ENCODE results near the gene COL4A2. TPM values are rescaled to one million over a fixed set of nuclear protein-coding genes. Genes with fewer than 3 reads are reported as not detected.

COL4A2 gene
- total RNA-seq, 1 donor from 2014 or later: 332 TPM

GRCh38 chr13:110339975-110340550, 33.0 kb downstream of the COL4A2 start:
- no peak for DNase-seq (ENCODE audit: low spot score)

GRCh38 chr13:110340812-110341444, 33.8 kb downstream of the COL4A2 start:
- DNase-seq (ENCODE audit: low spot score): peak; percentile 82

GRCh38 chr13:110341445-110342244, 34.6 kb downstream of the COL4A2 start:
- DNase-seq (ENCODE audit: low spot score): peak; percentile 53

- DNase-seq (ENCODE audit: low spot score): no peak
Measured at GRCh38 chr13:110342474-110342873, 35.4 kb downstream of the COL4A2 start.

GRCh38 chr13:110343241-110343865, 36.3 kb downstream of the COL4A2 start:
- DNase-seq (ENCODE audit: low spot score): no peak

- no peak for DNase-seq (ENCODE audit: low spot score)
Measured at GRCh38 chr13:110344320-110344719, 37.2 kb downstream of the COL4A2 start.

- DNase-seq (ENCODE audit: low spot score): no peak
Measured at GRCh38 chr13:110345266-110345665, 38.2 kb downstream of the COL4A2 start.

GRCh38 chr13:110345701-110346100, 38.6 kb downstream of the COL4A2 start:
- DNase-seq (ENCODE audit: low spot score): no peak

GRCh38 chr13:110346661-110347067, 39.6 kb downstream of the COL4A2 start:
- DNase-seq (ENCODE audit: low spot score): no peak

GRCh38 chr13:110347088-110347487, 40.0 kb downstream of the COL4A2 start:
- no peak for DNase-seq (ENCODE audit: low spot score)

GRCh38 chr13:110347535-110348308, 40.6 kb downstream of the COL4A2 start:
- no peak for DNase-seq (ENCODE audit: low spot score)

GRCh38 chr13:110348309-110349105, 41.4 kb downstream of the COL4A2 start:
- DNase-seq (ENCODE audit: low spot score): no peak

GRCh38 chr13:110349239-110349638, 42.2 kb downstream of the COL4A2 start:
- DNase-seq (ENCODE audit: low spot score): no peak

- DNase-seq (ENCODE audit: low spot score): no peak
Measured at GRCh38 chr13:110350049-110350448, 43.0 kb downstream of the COL4A2 start.

GRCh38 chr13:110350509-110350908, 43.4 kb downstream of the COL4A2 start:
- no peak for DNase-seq (ENCODE audit: low spot score)

GRCh38 chr13:110351636-110352420, 44.7 kb downstream of the COL4A2 start:
- no peak for DNase-seq (ENCODE audit: low spot score)

GRCh38 chr13:110352735-110353134, 45.7 kb downstream of the COL4A2 start:
- DNase-seq (ENCODE audit: low spot score): no peak

GRCh38 chr13:110353339-110353977, 46.4 kb downstream of the COL4A2 start:
- no peak for DNase-seq (ENCODE audit: low spot score)

GRCh38 chr13:110354123-110354627, 47.1 kb downstream of the COL4A2 start:
- DNase-seq (ENCODE audit: low spot score): no peak
